ENCODE results near the gene RERG. TPM values are rescaled to one million over a fixed set of nuclear protein-coding genes. Genes with fewer than 3 reads are reported as not detected.

The RERG gene
- total and polyA plus RNA-seq, 2 donors (not counting 3 experiments of a cell fraction or from before 2014, with no cell fraction given), result not detected

- no peak for TF ChIP-seq POLR2AphosphoS5 (IDR thresholded peaks at IDR 0.05; ENCODE audit: insufficient read depth, low read depth, low read length)
- no peak for TF ChIP-seq JUN (IDR thresholded peaks at IDR 0.05; ENCODE audit: borderline replicate concordance, insufficient read depth, insufficient read length, low read depth)
- no peak for TF ChIP-seq FOS (IDR thresholded peaks at IDR 0.05; ENCODE audit: borderline replicate concordance, insufficient read depth, low read length)
- TF ChIP-seq MYC (IDR thresholded peaks at IDR 0.05; ENCODE audit: low read depth, low read length), result no peak
- Histone ChIP-seq H3K4me3 (replicated peaks in 1 of 3; ENCODE audit: insufficient read depth in 1 of 3, low read depth in 1 of 3, low read length in 3 of 3) (no peak overlapping the region), H3K4me1 (ENCODE audit: control insufficient read depth, extremely low read depth, insufficient read depth, low read length) (no peaks in the 10 kb centered on the region), H3K27me3 (ENCODE audit: control insufficient read depth in 2 of 2, insufficient read depth in 2 of 2, low read length in 2 of 2) (peaks cover 1 to 7% of the 10 kb centered on the region in 2 experiments), H3K9me3 (replicated peaks; ENCODE audit: control insufficient read depth, insufficient read depth, low read length) (no peaks in the 10 kb centered on the region), H3K36me3 (ENCODE audit: control insufficient read depth in 2 of 2, extremely low read depth in 1 of 2, insufficient read depth in 2 of 2, low read length in 2 of 2) (no peaks in the 10 kb centered on the region), H3K79me2 (ENCODE audit: control insufficient read depth, insufficient read depth, low read length) (no peaks in the 10 kb centered on the region), H3K9ac (replicated peaks; ENCODE audit: extremely low read depth, insufficient read depth, low read length) (no peak overlapping the region), H3K9me1 (replicated peaks; ENCODE audit: control insufficient read depth, extremely low read depth, insufficient read depth, low read length) (no peaks in the 10 kb centered on the region), H3K4me2 (ENCODE audit: insufficient read depth, low read length) (no peak overlapping the region), H4K20me1 (replicated peaks; ENCODE audit: control insufficient read depth, extremely low read depth, insufficient read depth, low read length) (no peaks in the 10 kb centered on the region), H3K27ac (ENCODE audit: insufficient read depth, low read depth, low read length) (no peak overlapping the region), H2AFZ (ENCODE audit: low read depth, low read length) (no peak overlapping the region)
- DNase-seq (ENCODE audit: low read depth, low spot score) (no peak), FAIRE-seq (no peak)
- intact Hi-C loops (cut with micrococcal nuclease), result no loop called here
- dilution Hi-C loops (cut with MboI; ENCODE audit: extremely low pct_ligation_motif_present, low sequenced_read_pairs), result no loop called here
- POLR2A ChIA-PET, result no interaction called here
- no TSS peak for BruUV-seq (replicated peaks)
- CTCF ChIA-PET, result interaction anchor here (0.9 to 1.6 kb wide), 6 partner anchors 10 to 977 kb away, joined by 3 to 7 read pairs (median 3); no protein-coding TSS in a partner anchor
Observed at GRCh38 chr12:15214851-15215601, 6.2 kb downstream of the RERG start.

- ChIA-PET POLR2A (no interaction called here), CTCF (interaction anchor here (1.1 to 2.5 kb wide), 4 partner anchors 9 to 372 kb away, joined by 3 to 21 read pairs (median 4); partner anchors contain the start of gene RERG)
- dilution Hi-C loops (cut with MboI; ENCODE audit: extremely low pct_ligation_motif_present, low sequenced_read_pairs), result no loop called here
- H4K20me1 ChIP-seq (replicated peaks; ENCODE audit: control insufficient read depth, extremely low read depth, insufficient read depth, low read length), result no peaks in the 10 kb centered on the region
- H3K27ac ChIP-seq (ENCODE audit: insufficient read depth, low read depth, low read length), result no peak overlapping the region
- H3K27me3 ChIP-seq (ENCODE audit: control insufficient read depth in 2 of 2, insufficient read depth in 2 of 2, low read length in 2 of 2), result peaks cover 0 to 7% of the 10 kb centered on the region in 2 experiments
- intact Hi-C loops (cut with micrococcal nuclease), result no loop called here
- no peaks in the 10 kb centered on the region for H3K9me1 ChIP-seq (replicated peaks; ENCODE audit: control insufficient read depth, extremely low read depth, insufficient read depth, low read length)
- no peak overlapping the region for H3K4me2 ChIP-seq (ENCODE audit: insufficient read depth, low read length)
- TF ChIP-seq POLR2A (IDR thresholded peaks at IDR 0.05; ENCODE audit: low read depth, low read length) (no peak), MYC (IDR thresholded peaks at IDR 0.05; ENCODE audit: low read depth, low read length) (no peak), EZH2 (IDR thresholded peaks at IDR 0.05; ENCODE audit: borderline replicate concordance, low read depth, low read length, severe bottlenecking) (no peak), MAX (IDR thresholded peaks at IDR 0.05; ENCODE audit: insufficient read depth, insufficient read length) (no peak), JUN (IDR thresholded peaks at IDR 0.05; ENCODE audit: borderline replicate concordance, insufficient read depth, insufficient read length, low read depth) (no peak), FOS (IDR thresholded peaks at IDR 0.05; ENCODE audit: borderline replicate concordance, insufficient read depth, low read length) (no peak), CTCF (IDR thresholded peaks at IDR 0.05; ENCODE audit: extremely low read depth in 1 of 2, insufficient read depth in 1 of 2, low read depth in 1 of 2, low read length in 2 of 2) (no peak), GATA2 (IDR thresholded peaks at IDR 0.05; ENCODE audit: insufficient read depth, insufficient read length, low read depth, low read length) (no peak), POLR2AphosphoS5 (IDR thresholded peaks at IDR 0.05; ENCODE audit: insufficient read depth, low read depth, low read length) (no peak)
- no peaks in the 10 kb centered on the region for H3K79me2 ChIP-seq (ENCODE audit: control insufficient read depth, insufficient read depth, low read length)
- no peaks in the 10 kb centered on the region for H3K9me3 ChIP-seq (replicated peaks; ENCODE audit: control insufficient read depth, insufficient read depth, low read length)
- H3K4me3 ChIP-seq (replicated peaks in 1 of 3; ENCODE audit: insufficient read depth in 1 of 3, low read depth in 1 of 3, low read length in 3 of 3), result no peak overlapping the region
- H2AFZ ChIP-seq (ENCODE audit: low read depth, low read length), result no peak overlapping the region
- BruUV-seq (replicated peaks), result no TSS peak
- no peaks in the 10 kb centered on the region for H3K36me3 ChIP-seq (ENCODE audit: control insufficient read depth in 2 of 2, extremely low read depth in 1 of 2, insufficient read depth in 2 of 2, low read length in 2 of 2)
- no peak for FAIRE-seq
- no peak overlapping the region for H3K9ac ChIP-seq (replicated peaks; ENCODE audit: extremely low read depth, insufficient read depth, low read length)
- H3K4me1 ChIP-seq (ENCODE audit: control insufficient read depth, extremely low read depth, insufficient read depth, low read length), result no peaks in the 10 kb centered on the region
- no peak for DNase-seq (ENCODE audit: low read depth, low spot score)
Observed at GRCh38 chr12:15212930-15213329, 8.3 kb downstream of the RERG start.
